Brain microvascular endothelial cell (primary cell): ENCODE measurements around the gene THBS3.

ENCODE experiments used
- DNase-seq: peaks from one replicate; pipeline ENCODE4 v3.0.0-alpha.2; 2020
- H3K27ac ChIP-seq: fragments of 250-450 bp; sonication (Bioruptor Pico); 2 replicates; pipeline ENCODE4 v1.5.1; 2020; ENCODE audit warnings: mild to moderate bottlenecking, moderate library complexity
- H3K27me3 ChIP-seq: fragments of 250-450 bp; sonication (Bioruptor Pico); replicated peaks from 2 replicates; pipeline ENCODE4 v1.5.1; 2020; ENCODE audit warnings: mild to moderate bottlenecking
- H3K36me3 ChIP-seq: fragments of 250-450 bp; sonication (Bioruptor Pico); replicated peaks from 2 replicates; pipeline ENCODE4 v1.5.1; 2020; ENCODE audit warnings: mild to moderate bottlenecking
- H3K4me3 ChIP-seq: 2 replicates; pipeline ENCODE4 v1.5.1; 2011; ENCODE audit warnings: low read depth, mild to moderate bottlenecking, control low read depth, low read length, moderate library complexity
- CTCF ChIP-seq: IDR thresholded peaks from 2 replicates; pipeline ENCODE4 v1.5.1; 2011; ENCODE audit warnings: low read depth, mild to moderate bottlenecking, moderate library complexity, low read length, control low read depth, inconsistent platforms; ENCODE audit errors: missing control alignments
- in situ Hi-C: cut with HindIII; loops from 2 replicates; pipeline ENCODE4 v1.10.0; 2017; ENCODE audit warnings: low sequenced_read_pairs, low pct_ligation_motif_present

Gene THBS3

GRCh38 chr1:155253797-155254196 is 46.1 kb upstream of the THBS3 start:
- DNase-seq: no peak
- Histone ChIP-seq H3K4me3 (peak overlapping the region; percentile 74), H3K27ac (no peak overlapping the region), H3K36me3 (peaks cover 5% of the 10 kb centered on the region), H3K27me3 (no peaks in the 10 kb centered on the region)
- no peak for TF ChIP-seq CTCF
- in situ Hi-C loops: no loop called here

- H3K4me3 ChIP-seq: peak overlapping the region; percentile 74
- H3K36me3 ChIP-seq: peaks cover 3% of the 10 kb centered on the region
- in situ Hi-C loops: no loop called here
- no peaks in the 10 kb centered on the region for H3K27me3 ChIP-seq
- DNase-seq: no peak
- TF ChIP-seq CTCF: peak; percentile 20
- H3K27ac ChIP-seq: no peak overlapping the region
These were observed 45.5 kb upstream of the THBS3 start for GRCh38 chr1:155253208-155253607.

GRCh38 chr1:155251566-155251965 is 43.9 kb upstream of the THBS3 start:
- peaks cover 13% of the 10 kb centered on the region for H3K36me3 ChIP-seq
- no peak overlapping the region for H3K4me3 ChIP-seq
- no peaks in the 10 kb centered on the region for H3K27me3 ChIP-seq
- TF ChIP-seq CTCF: no peak
- in situ Hi-C loops: no loop called here
- no peak overlapping the region for H3K27ac ChIP-seq
- DNase-seq: no peak

GRCh38 chr1:155250633-155251449 is 43.1 kb upstream of the THBS3 start:
- no peak overlapping the region for H3K27ac ChIP-seq
- H3K36me3 ChIP-seq: peaks cover 13% of the 10 kb centered on the region
- peak; percentile 100 for TF ChIP-seq CTCF
- in situ Hi-C loops: no loop called here
- peak; percentile 84 for DNase-seq
- no peaks in the 10 kb centered on the region for H3K27me3 ChIP-seq
- H3K4me3 ChIP-seq: peak overlapping the region; percentile 47

GRCh38 chr1:155250246-155250632 is 42.5 kb upstream of the THBS3 start:
- Histone ChIP-seq H3K4me3 (peak overlapping the region; percentile 47), H3K27ac (no peak overlapping the region), H3K27me3 (no peaks in the 10 kb centered on the region), H3K36me3 (peaks cover 13% of the 10 kb centered on the region)
- no peak for TF ChIP-seq CTCF
- in situ Hi-C loops: no loop called here
- DNase-seq: no peak
